Measurements from ENCODE around the gene GTSE1. TPM values are rescaled to one million over a fixed set of nuclear protein-coding genes. Genes with fewer than 3 reads are reported as not detected.

Gene GTSE1
- total and polyA plus RNA-seq, 2 of the 13 experiments (the other 11 are each of a cell fraction or from before 2014, with no cell fraction given): 10.7 to 13.5 TPM

- TF ChIP-seq ZNF549 (CRISPR knock-in tag; IDR thresholded peaks at IDR 0.05) (no peak), ZSCAN30 (CRISPR knock-in tag; IDR thresholded peaks at IDR 0.05) (peak; percentile 74; the same call in 1 of the 2 replicates), HOXA5 (CRISPR knock-in tag; IDR thresholded peaks at IDR 0.05) (0 out of 2 replicates have a peak, but pooled peaks have one; percentile 42), TBP (CRISPR knock-in tag; IDR thresholded peaks at IDR 0.05) (no peak), ELF4 (CRISPR knock-in tag; IDR thresholded peaks at IDR 0.05; ENCODE audit: borderline replicate concordance) (no peak), TCF7L2 (IDR thresholded peaks at IDR 0.05; ENCODE audit: low read depth, low read length) (no peak), ZNF430 (CRISPR knock-in tag; IDR thresholded peaks at IDR 0.05) (no peak; the same call in 1 of the 2 replicates), FOXK2 (IDR thresholded peaks at IDR 0.05) (no peak), FOXO1 (CRISPR knock-in tag; IDR thresholded peaks at IDR 0.05) (peak; percentile 34; the same call in 1 of the 2 replicates), ZFP1 (CRISPR knock-in tag; IDR thresholded peaks at IDR 0.05) (no peak), CREM (IDR thresholded peaks at IDR 0.05) (no peak), CREM (CRISPR knock-in tag; IDR thresholded peaks at IDR 0.05) (no peak), DPF2 (CRISPR knock-in tag; IDR thresholded peaks at IDR 0.05; ENCODE audit: borderline replicate concordance, low read depth) (no peak), PAWR (CRISPR knock-in tag; IDR thresholded peaks at IDR 0.05; ENCODE audit: borderline replicate concordance) (no peak), TARDBP (CRISPR knock-in tag; IDR thresholded peaks at IDR 0.05) (peak; percentile 56; the same call in 1 of the 2 replicates), ZNF451 (CRISPR knock-in tag; IDR thresholded peaks at IDR 0.05) (no peak), ZNF296 (CRISPR knock-in tag; conservative IDR thresholded peaks at IDR 0.05) (no peak), FOXC1 (CRISPR knock-in tag; IDR thresholded peaks at IDR 0.05; ENCODE audit: borderline replicate concordance) (peak; percentile 23; the same call in 1 of the 2 replicates), NFAT5 (CRISPR knock-in tag; IDR thresholded peaks at IDR 0.05) (no peak), ZNF709 (CRISPR knock-in tag; IDR thresholded peaks at IDR 0.05) (no peak), ZNF883 (CRISPR knock-in tag; IDR thresholded peaks at IDR 0.05; ENCODE audit: not compliant biosample characterization) (peak; percentile 91), SOX13 (IDR thresholded peaks at IDR 0.05) (no peak), SOX13 (CRISPR knock-in tag; conservative IDR thresholded peaks at IDR 0.05 in 1 of 2, IDR thresholded peaks at IDR 0.05 in 1 of 2) (peak in 1 of 2 experiments; percentile 45; a peak in 1 of 4 replicates), NFKB2 (CRISPR knock-in tag; IDR thresholded peaks at IDR 0.05; ENCODE audit: borderline replicate concordance) (no peak), ZNF280B (CRISPR knock-in tag; IDR thresholded peaks at IDR 0.05; ENCODE audit: borderline replicate concordance) (no peak)
Measured at GRCh38 chr22:46267431-46268279, 29.0 kb upstream of the GTSE1 start, which contains the start of gene TTC38 (continued).

Measured in HepG2 (cell line).